Tibial nerve (tissue), 3 donors: Measurements from ENCODE around the gene DNAJC13.

Experiments
- POLR2A ChIP-seq, 2 donors: fragments of 450-650 bp; IDR thresholded peaks; one replicate each; pipeline ENCODE4 v1.6.1; 2017; ENCODE audit warnings: antibody characterized with exemption in 2 of 2, mild to moderate bottlenecking in 2 of 2, moderate library complexity in 2 of 2
- TF ChIP-seq, protein P1 (sequence below), 5 experiments: fragments of 200-600 bp in 3 of 5; fragments of 450-650 bp in 2 of 5; sonication (generic) in 3 of 5; IDR thresholded peaks; one replicate each; pipeline ENCODE4 v1.5.1; 2016 to 2019; ENCODE audit warnings: antibody characterized with exemption in 5 of 5, mild to moderate bottlenecking in 3 of 5, moderate library complexity in 2 of 5

DNA sequence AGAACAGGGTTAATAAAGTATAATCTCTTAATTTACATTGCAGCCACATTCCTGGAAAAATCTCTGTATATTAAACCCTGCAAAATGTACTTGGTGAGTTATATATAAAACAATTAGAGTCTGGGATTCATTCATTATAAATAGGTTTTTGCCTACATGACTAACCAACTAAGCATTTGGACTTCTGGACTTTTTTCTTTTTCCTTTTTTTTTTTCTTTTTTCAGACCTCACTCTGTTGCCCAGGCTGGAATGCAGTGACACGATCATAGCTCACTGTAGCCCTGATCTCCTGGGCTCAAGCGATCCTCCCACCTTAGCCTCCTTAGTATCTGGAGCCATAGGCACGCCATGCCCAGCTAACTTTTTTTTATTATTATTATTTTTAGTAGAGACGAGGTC lies 4.5 kb downstream of the DNAJC13 start:
- TF ChIP-seq POLR2A (IDR thresholded peaks at IDR 0.05): no peak
- TF ChIP-seq, protein P1, sequence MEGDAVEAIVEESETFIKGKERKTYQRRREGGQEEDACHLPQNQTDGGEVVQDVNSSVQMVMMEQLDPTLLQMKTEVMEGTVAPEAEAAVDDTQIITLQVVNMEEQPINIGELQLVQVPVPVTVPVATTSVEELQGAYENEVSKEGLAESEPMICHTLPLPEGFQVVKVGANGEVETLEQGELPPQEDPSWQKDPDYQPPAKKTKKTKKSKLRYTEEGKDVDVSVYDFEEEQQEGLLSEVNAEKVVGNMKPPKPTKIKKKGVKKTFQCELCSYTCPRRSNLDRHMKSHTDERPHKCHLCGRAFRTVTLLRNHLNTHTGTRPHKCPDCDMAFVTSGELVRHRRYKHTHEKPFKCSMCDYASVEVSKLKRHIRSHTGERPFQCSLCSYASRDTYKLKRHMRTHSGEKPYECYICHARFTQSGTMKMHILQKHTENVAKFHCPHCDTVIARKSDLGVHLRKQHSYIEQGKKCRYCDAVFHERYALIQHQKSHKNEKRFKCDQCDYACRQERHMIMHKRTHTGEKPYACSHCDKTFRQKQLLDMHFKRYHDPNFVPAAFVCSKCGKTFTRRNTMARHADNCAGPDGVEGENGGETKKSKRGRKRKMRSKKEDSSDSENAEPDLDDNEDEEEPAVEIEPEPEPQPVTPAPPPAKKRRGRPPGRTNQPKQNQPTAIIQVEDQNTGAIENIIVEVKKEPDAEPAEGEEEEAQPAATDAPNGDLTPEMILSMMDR (IDR thresholded peaks at IDR 0.05): no peak
